C4-2B (cell line): ENCODE data around the gene TRPV5.

Experiments used
- H3K27ac ChIP-seq: fragments of 450-650 bp; 2 replicates; pipeline ENCODE4 v1.5.1; 2017
- CTCF ChIP-seq: fragments of 450-650 bp; conservative IDR thresholded peaks from 2 replicates; pipeline ENCODE4 v1.5.1; 2017; ENCODE audit warnings: mild to moderate bottlenecking
- ZFX ChIP-seq: fragments of 450-650 bp; IDR thresholded peaks from 2 replicates; pipeline ENCODE4 v1.6.1; 2017

Gene TRPV5

GRCh38 chr7:142939226-142939910 lies 5.8 kb upstream of the TRPV5 start, which contains the start of gene LLCFC1:
TSS of gene LLCFC1 (plus strand) at chr7:142939484. CDS start at chr7:142939622, 138 bp downstream.
- no peak within 1 kb of the TSS for H3K27ac ChIP-seq
- no peak for TF ChIP-seq ZFX
- TF ChIP-seq CTCF = no peak; the same call in 1 of the 2 replicates

- no peak overlapping the region for H3K27ac ChIP-seq
- no peak for TF ChIP-seq ZFX
Observed at GRCh38 chr7:142938611-142939010, 5.1 kb upstream of the TRPV5 start.

GRCh38 chr7:142935941-142936565 lies 2.5 kb upstream of the TRPV5 start:
- no peak overlapping the region for H3K27ac ChIP-seq
- TF ChIP-seq CTCF (no peak), ZFX (no peak)

- no peak overlapping the region for H3K27ac ChIP-seq
- TF ChIP-seq ZFX = no peak
- no peak for TF ChIP-seq CTCF
Observed at GRCh38 chr7:142934056-142934455, 510 bp upstream of the TRPV5 start.

- TF ChIP-seq CTCF (no peak), ZFX (no peak)
- no peak overlapping the region for H3K27ac ChIP-seq
Observed at GRCh38 chr7:142933092-142933475, 462 bp downstream of the TRPV5 start.

GRCh38 chr7:142932386-142933091 lies 1.0 kb downstream of the TRPV5 start:
- H3K27ac ChIP-seq = no peak overlapping the region
- no peak for TF ChIP-seq ZFX
- no peak for TF ChIP-seq CTCF

- TF ChIP-seq CTCF = no peak
Observed at GRCh38 chr7:142930126-142930730, 3.3 kb downstream of the TRPV5 start.

More at GRCh38 chr7:142930126-142930730, 3.3 kb downstream of the TRPV5 start:
- no peak overlapping the region for H3K27ac ChIP-seq
